HEK293T (cell line): Measurements from ENCODE around the gene SAMD4B.

Experiments
- CTCF ChIA-PET: fragments of 350-600 bp; formaldehyde crosslinking; extraction: SDS; loops from one replicate; lab custom pipeline; 2021; ENCODE audit warnings: antibody characterized with exemption, inconsistent platforms; lab: Yijun Ruan, JAX
- POLR2A ChIA-PET: fragments of 350-600 bp; formaldehyde crosslinking; extraction: SDS; loops from one replicate; lab custom pipeline; 2020; ENCODE audit warnings: antibody characterized with exemption, inconsistent platforms; lab: Yijun Ruan, JAX
- DNase-seq: peaks from one replicate; pipeline ENCODE4 v3.0.0; 2012; ENCODE audit warnings: mixed read lengths; ENCODE audit errors: extremely low spot score
- ARNT ChIP-seq: fragments of 450-650 bp; IDR thresholded peaks from 2 replicates; pipeline ENCODE4 v1.6.1; 2017; ENCODE audit warnings: mild to moderate bottlenecking
- BHLHE40 ChIP-seq: fragments of 450-650 bp; IDR thresholded peaks from 2 replicates; pipeline ENCODE4 v1.6.1; 2016; ENCODE audit warnings: mild to moderate bottlenecking, moderate library complexity, borderline replicate concordance
- CTBP1 ChIP-seq: fragments of 450-650 bp; IDR thresholded peaks from 2 replicates; pipeline ENCODE4 v1.6.1; 2016; ENCODE audit warnings: borderline replicate concordance
- ELF4 ChIP-seq: fragments of 450-650 bp; IDR thresholded peaks from 2 replicates; pipeline ENCODE4 v1.6.1; 2017; ENCODE audit warnings: antibody characterized with exemption
- FOXA1 ChIP-seq: fragments of 450-650 bp; IDR thresholded peaks from 2 replicates; pipeline ENCODE4 v1.6.1; 2016; ENCODE audit warnings: mild to moderate bottlenecking
- FOXK2 ChIP-seq: fragments of 450-650 bp; IDR thresholded peaks from 2 replicates; pipeline ENCODE4 v1.6.1; 2016; ENCODE audit warnings: mild to moderate bottlenecking
- FOXM1 ChIP-seq: fragments of 450-650 bp; IDR thresholded peaks from 2 replicates; pipeline ENCODE4 v1.6.1; 2017; ENCODE audit warnings: mild to moderate bottlenecking, borderline replicate concordance
- HDGF ChIP-seq: fragments of 450-650 bp; IDR thresholded peaks from 2 replicates; pipeline ENCODE4 v1.6.1; 2017; ENCODE audit warnings: antibody characterized with exemption, borderline replicate concordance
- L3MBTL2 ChIP-seq: fragments of 450-650 bp; conservative IDR thresholded peaks from 2 replicates; pipeline ENCODE4 v1.6.1; 2016; ENCODE audit warnings: mild to moderate bottlenecking
- LEF1 ChIP-seq: fragments of 450-650 bp; IDR thresholded peaks from 2 replicates; pipeline ENCODE4 v1.6.1; 2017; ENCODE audit warnings: mild to moderate bottlenecking, borderline replicate concordance
- NFRKB ChIP-seq: fragments of 450-650 bp; IDR thresholded peaks from 2 replicates; pipeline ENCODE4 v1.6.1; 2016; ENCODE audit warnings: mild to moderate bottlenecking, moderate library complexity
- PKNOX1 ChIP-seq: fragments of 450-650 bp; IDR thresholded peaks from 2 replicates; pipeline ENCODE4 v1.6.1; 2016
- SP1 ChIP-seq: fragments of 450-650 bp; IDR thresholded peaks from 2 replicates; pipeline ENCODE4 v1.6.1; 2017
- SUZ12 ChIP-seq: fragments of 450-650 bp; IDR thresholded peaks from 2 replicates; pipeline ENCODE4 v1.6.1; 2016; ENCODE audit warnings: mild to moderate bottlenecking
- TARDBP ChIP-seq: fragments of 450-650 bp; IDR thresholded peaks from 2 replicates; pipeline ENCODE4 v1.6.1; 2016
- ZNF384 ChIP-seq: fragments of 450-650 bp; IDR thresholded peaks from 2 replicates; pipeline ENCODE4 v1.6.1; 2016

Gene SAMD4B

GRCh38 chr19:39317476-39317875, 24.7 kb upstream of the SAMD4B start:
- CTCF ChIA-PET: no interaction called here
- no peak for DNase-seq
- POLR2A ChIA-PET: no interaction called here
- TF ChIP-seq L3MBTL2: no peak
- TF ChIP-seq FOXK2: no peak
- TF ChIP-seq ELF4: no peak
- TF ChIP-seq NFRKB: no peak
- no peak for TF ChIP-seq HDGF
- no peak for TF ChIP-seq LEF1
- no peak for TF ChIP-seq CTBP1
- TF ChIP-seq BHLHE40: no peak
- TF ChIP-seq FOXA1: no peak
- no peak for TF ChIP-seq PKNOX1
- TF ChIP-seq ZNF384: no peak
- no peak for TF ChIP-seq SP1
- TF ChIP-seq FOXM1: no peak
- TF ChIP-seq TARDBP: no peak

- POLR2A ChIA-PET: no interaction called here
- CTCF ChIA-PET: no interaction called here
- TF ChIP-seq L3MBTL2: no peak
- no peak for DNase-seq
These were observed 24.1 kb upstream of the SAMD4B start for GRCh38 chr19:39318071-39318470.

DNA sequence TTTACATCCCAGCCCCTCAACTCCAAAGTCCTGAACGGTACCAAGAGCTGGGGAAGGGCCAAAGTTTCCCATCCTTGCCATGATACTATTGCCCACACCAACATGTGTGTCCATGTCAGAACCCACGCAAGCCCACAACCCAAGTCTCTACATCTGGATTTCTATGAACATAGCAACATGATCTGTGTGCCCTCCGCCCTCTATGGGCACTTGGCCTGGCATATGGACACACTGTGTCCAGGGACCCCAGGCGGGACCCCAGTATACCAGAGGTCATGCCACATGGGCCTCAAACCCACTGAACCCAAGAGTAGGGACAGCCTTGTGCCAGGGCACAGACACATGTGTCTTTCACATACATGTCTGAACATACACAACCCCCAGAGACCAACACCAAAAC, 23.5 kb upstream of the SAMD4B start:
- CTCF ChIA-PET: no interaction called here
- POLR2A ChIA-PET: no interaction called here
- no peak for TF ChIP-seq TARDBP
- TF ChIP-seq FOXM1: no peak
- TF ChIP-seq CTBP1: no peak
- no peak for TF ChIP-seq ZNF384
- no peak for TF ChIP-seq SP1
- TF ChIP-seq PKNOX1: no peak
- TF ChIP-seq NFRKB: no peak
- TF ChIP-seq HDGF: no peak
- TF ChIP-seq BHLHE40: no peak
- no peak for TF ChIP-seq SUZ12
- no peak for TF ChIP-seq L3MBTL2
- no peak for TF ChIP-seq ELF4
- TF ChIP-seq FOXA1: no peak
- TF ChIP-seq FOXK2: no peak
- no peak for TF ChIP-seq ARNT
- DNase-seq: no peak

GRCh38 chr19:39319098-39319891, 22.9 kb upstream of the SAMD4B start:
- POLR2A ChIA-PET: no interaction called here
- CTCF ChIA-PET: no interaction called here
- TF ChIP-seq SP1: no peak
- no peak for DNase-seq

GRCh38 chr19:39319892-39320248, 22.4 kb upstream of the SAMD4B start:
- CTCF ChIA-PET: no interaction called here
- TF ChIP-seq SUZ12 (no peak), TARDBP (no peak), ELF4 (no peak), FOXM1 (no peak), CTBP1 (no peak), HDGF (no peak), ARNT (no peak), L3MBTL2 (no peak), NFRKB (no peak), SP1 (no peak), ZNF384 (no peak), FOXK2 (no peak), LEF1 (no peak), PKNOX1 (no peak), BHLHE40 (no peak), FOXA1 (no peak)
- POLR2A ChIA-PET: no interaction called here
- no peak for DNase-seq

- ChIA-PET CTCF (no interaction called here), POLR2A (no interaction called here)
- DNase-seq: no peak
- no peak for TF ChIP-seq CTBP1
- no peak for TF ChIP-seq FOXK2
- TF ChIP-seq FOXA1: no peak
- no peak for TF ChIP-seq SP1
- no peak for TF ChIP-seq SUZ12
- no peak for TF ChIP-seq NFRKB
These were observed 20.9 kb upstream of the SAMD4B start for GRCh38 chr19:39321117-39321831.

- TF ChIP-seq FOXA1 (no peak), SUZ12 (no peak), PKNOX1 (no peak), ELF4 (no peak), CTBP1 (no peak), SP1 (no peak), FOXM1 (no peak), LEF1 (no peak), FOXK2 (no peak), NFRKB (no peak), ZNF384 (no peak), L3MBTL2 (no peak), HDGF (no peak)
- ChIA-PET CTCF (no interaction called here), POLR2A (no interaction called here)
- DNase-seq: no peak
These were observed 20.4 kb upstream of the SAMD4B start for GRCh38 chr19:39321832-39322176.
